Measurements from ENCODE around the gene SLC7A7. TPM values are rescaled to one million over a fixed set of nuclear protein-coding genes. Genes with fewer than 3 reads are reported as not detected.
A peak's percentile ranks its signal among the peaks of the same experiment; 100 is the strongest.

Gene SLC7A7
- polyA plus RNA-seq, 3 donors: 262 to 425 (median 371) TPM

DNA sequence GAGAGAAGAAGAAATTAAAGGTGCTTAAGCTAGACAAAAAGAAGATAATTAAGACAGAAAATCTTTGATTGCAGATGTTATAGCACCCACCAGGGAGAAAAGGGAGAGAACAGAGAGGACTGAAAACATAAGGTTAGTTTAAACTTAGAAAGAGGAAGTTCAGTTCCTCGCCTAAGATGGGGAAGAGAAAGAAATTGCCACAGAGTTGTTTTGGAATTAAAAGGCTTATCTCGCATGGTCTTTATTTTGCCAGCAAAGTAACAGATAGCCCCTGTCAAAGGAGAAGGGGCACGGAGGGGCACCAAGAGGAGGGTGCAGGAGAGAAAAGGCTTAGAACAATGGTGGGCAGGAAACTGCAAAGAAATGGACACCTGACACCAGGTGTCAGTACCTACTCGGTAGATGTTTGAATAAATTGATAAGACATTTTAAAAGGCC lies 66.6 kb downstream of the SLC7A7 start:
- Histone ChIP-seq H3K4me3 (replicated peaks in 1 of 3; ENCODE audit: low read depth in 2 of 3, low read length in 3 of 3) (peak overlapping the region in 2 of 3 experiments; percentile 36 to 56), H3K9ac (ENCODE audit: insufficient read depth, low read length, poor library complexity, severe bottlenecking) (peak overlapping the region; percentile 17), H3K79me2 (ENCODE audit: insufficient read depth, low read length) (no peaks in the 10 kb centered on the region), H3K36me3 (replicated peaks in 1 of 2; ENCODE audit: control insufficient read depth in 1 of 2, insufficient read depth in 2 of 2, low read length in 2 of 2) (no peaks in the 10 kb centered on the region), H3K9me3 (replicated peaks in 1 of 2; ENCODE audit: control insufficient read depth in 1 of 2, insufficient read depth in 1 of 2, low read length in 2 of 2) (no peaks in the 10 kb centered on the region), H3K4me1 (ENCODE audit: control insufficient read depth in 1 of 2, insufficient read depth in 2 of 2, low read length in 2 of 2) (peaks cover 25 to 35% of the 10 kb centered on the region in 2 donors), H3K27ac (ENCODE audit: low read depth in 1 of 2, low read length in 2 of 2) (peak overlapping the region; percentile 25 to 75), H3K4me2 (replicated peaks; ENCODE audit: extremely low read depth, low read length, poor library complexity, severe bottlenecking) (peak overlapping the region; percentile 66), H3K27me3 (ENCODE audit: control insufficient read depth in 2 of 2, insufficient read depth in 2 of 2, low read length in 2 of 2) (no peaks in the 10 kb centered on the region), H2AFZ (ENCODE audit: insufficient read depth, low read depth, low read length, poor library complexity, severe bottlenecking) (peak overlapping the region; percentile 37), H4K20me1 (ENCODE audit: insufficient read depth, low read length) (no peaks in the 10 kb centered on the region)
- WGBS (ENCODE audit: insufficient coverage): 0% methylated on average over 3 of the region's 4 CpGs
- peak overlapping the region; percentile 82 to 94 (median 89) for H3K27ac Mint-ChIP-seq
- H3K27me3 Mint-ChIP-seq (ENCODE audit: low read depth in 3 of 3): peaks cover 0 to 2% (median 1%) of the 10 kb centered on the region in 3 donors
- TF ChIP-seq, protein P1, sequence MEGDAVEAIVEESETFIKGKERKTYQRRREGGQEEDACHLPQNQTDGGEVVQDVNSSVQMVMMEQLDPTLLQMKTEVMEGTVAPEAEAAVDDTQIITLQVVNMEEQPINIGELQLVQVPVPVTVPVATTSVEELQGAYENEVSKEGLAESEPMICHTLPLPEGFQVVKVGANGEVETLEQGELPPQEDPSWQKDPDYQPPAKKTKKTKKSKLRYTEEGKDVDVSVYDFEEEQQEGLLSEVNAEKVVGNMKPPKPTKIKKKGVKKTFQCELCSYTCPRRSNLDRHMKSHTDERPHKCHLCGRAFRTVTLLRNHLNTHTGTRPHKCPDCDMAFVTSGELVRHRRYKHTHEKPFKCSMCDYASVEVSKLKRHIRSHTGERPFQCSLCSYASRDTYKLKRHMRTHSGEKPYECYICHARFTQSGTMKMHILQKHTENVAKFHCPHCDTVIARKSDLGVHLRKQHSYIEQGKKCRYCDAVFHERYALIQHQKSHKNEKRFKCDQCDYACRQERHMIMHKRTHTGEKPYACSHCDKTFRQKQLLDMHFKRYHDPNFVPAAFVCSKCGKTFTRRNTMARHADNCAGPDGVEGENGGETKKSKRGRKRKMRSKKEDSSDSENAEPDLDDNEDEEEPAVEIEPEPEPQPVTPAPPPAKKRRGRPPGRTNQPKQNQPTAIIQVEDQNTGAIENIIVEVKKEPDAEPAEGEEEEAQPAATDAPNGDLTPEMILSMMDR (IDR thresholded peaks at IDR 0.05): no peak
- DNase-seq: peak in 2 of 3 donors; percentile 40 to 50
- H3K4me3 Mint-ChIP-seq: peak overlapping the region; percentile 62 to 88
- H3K9me3 Mint-ChIP-seq: no peaks in the 10 kb centered on the region
- H3K36me3 Mint-ChIP-seq: no peaks in the 10 kb centered on the region
- intact Hi-C loops (cut with micrococcal nuclease): no loop called here
- H3K4me1 Mint-ChIP-seq: peaks cover 26% of the 10 kb centered on the region

DNA sequence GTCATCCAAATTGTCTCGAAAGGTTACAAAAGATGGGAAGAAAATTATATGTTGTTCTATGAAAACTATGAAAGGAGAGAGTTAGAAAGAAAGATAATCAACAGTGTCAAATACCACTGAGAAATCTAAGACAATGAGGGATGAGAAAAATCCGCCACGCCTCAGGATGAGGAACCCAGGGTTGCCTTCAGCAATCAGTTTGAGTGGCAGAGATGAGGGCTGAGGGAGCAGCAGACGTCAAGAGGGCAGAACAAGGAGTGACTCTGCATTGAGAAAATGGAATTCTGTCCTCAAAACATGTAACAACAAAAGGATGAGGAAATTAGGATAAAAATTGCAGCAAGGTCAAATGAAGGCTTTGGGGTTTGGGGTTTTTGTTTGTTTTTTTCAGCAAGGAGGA lies 67.0 kb downstream of the SLC7A7 start:
- Histone ChIP-seq H3K4me3 (replicated peaks in 1 of 3; ENCODE audit: low read depth in 2 of 3, low read length in 3 of 3) (peak overlapping the region in 2 of 3 experiments; percentile 36 to 56), H2AFZ (ENCODE audit: insufficient read depth, low read depth, low read length, poor library complexity, severe bottlenecking) (peak overlapping the region; percentile 37), H3K27ac (ENCODE audit: low read depth in 1 of 2, low read length in 2 of 2) (peak overlapping the region; percentile 57 to 75), H3K4me2 (replicated peaks; ENCODE audit: extremely low read depth, low read length, poor library complexity, severe bottlenecking) (peak overlapping the region; percentile 66), H3K79me2 (ENCODE audit: insufficient read depth, low read length) (no peaks in the 10 kb centered on the region), H4K20me1 (ENCODE audit: insufficient read depth, low read length) (no peaks in the 10 kb centered on the region), H3K36me3 (replicated peaks in 1 of 2; ENCODE audit: control insufficient read depth in 1 of 2, insufficient read depth in 2 of 2, low read length in 2 of 2) (no peaks in the 10 kb centered on the region), H3K9me3 (replicated peaks in 1 of 2; ENCODE audit: control insufficient read depth in 1 of 2, insufficient read depth in 1 of 2, low read length in 2 of 2) (no peaks in the 10 kb centered on the region), H3K4me1 (ENCODE audit: control insufficient read depth in 1 of 2, insufficient read depth in 2 of 2, low read length in 2 of 2) (peaks cover 25 to 35% of the 10 kb centered on the region in 2 donors), H3K27me3 (ENCODE audit: control insufficient read depth in 2 of 2, insufficient read depth in 2 of 2, low read length in 2 of 2) (no peaks in the 10 kb centered on the region), H3K9ac (ENCODE audit: insufficient read depth, low read length, poor library complexity, severe bottlenecking) (peak overlapping the region; percentile 17)
- Mint-ChIP-seq H3K27me3 (ENCODE audit: low read depth in 3 of 3) (peaks cover 2 to 5% (median 3%) of the 10 kb centered on the region in 3 donors), H3K4me1 (peaks cover 26% of the 10 kb centered on the region), H3K9me3 (no peaks in the 10 kb centered on the region), H3K27ac (peak overlapping the region; percentile 82 to 94 (median 89)), H3K36me3 (no peaks in the 10 kb centered on the region), H3K4me3 (peak overlapping the region; percentile 62 to 88)
- DNase-seq: peak in 1 of 3 donors; percentile 21
- TF ChIP-seq, protein P1 (IDR thresholded peaks at IDR 0.05): no peak
- intact Hi-C loops (cut with micrococcal nuclease): no loop called here
- WGBS (ENCODE audit: insufficient coverage): 0% methylated on average over 1 of the region's 4 CpGs

Measured in CD14-positive monocyte (primary cell).